GM06990 (cell line): ENCODE measurements around the gene EGF.
"Not testable (repeated sequence)": the region's sequence is repeated elsewhere in the genome, so short reads cannot be mapped to it uniquely, and the experiment has no call there.

Experiments
- DNase-seq: peaks from one replicate; pipeline ENCODE4 v3.0.0-alpha.2; 2011; ENCODE audit not compliant: insufficient read length; ENCODE audit errors: extremely low read depth
- H3K27me3 ChIP-seq: replicated peaks from 2 replicates; pipeline ENCODE4 v1.6.0; 2011; ENCODE audit warnings: low read length; ENCODE audit not compliant: control insufficient read depth, insufficient read depth
- H3K36me3 ChIP-seq: 2 replicates; pipeline ENCODE4 v1.5.1; 2011; ENCODE audit warnings: low read length; ENCODE audit not compliant: control insufficient read depth, insufficient read depth
- H3K4me3 ChIP-seq: replicated peaks from 2 replicates; pipeline ENCODE4 v1.5.1; 2011; ENCODE audit warnings: low read depth, mild to moderate bottlenecking, control low read depth, low read length
- CTCF ChIP-seq: IDR thresholded peaks from 2 replicates; pipeline ENCODE4 v1.5.1; 2011; ENCODE audit warnings: low read length, control low read depth, mild to moderate bottlenecking, inconsistent platforms; ENCODE audit not compliant: insufficient read depth, poor library complexity, severe bottlenecking

EGF gene

GRCh38 chr4:110032603-110033002, 119.9 kb downstream of the EGF start:
- no peaks in the 10 kb centered on the region for H3K27me3 ChIP-seq
- no peak for TF ChIP-seq CTCF
- DNase-seq: no peak
- no peak overlapping the region for H3K4me3 ChIP-seq
- no peaks in the 10 kb centered on the region for H3K36me3 ChIP-seq

GRCh38 chr4:110033355-110034025, 120.8 kb downstream of the EGF start:
- no peak for DNase-seq
- Histone ChIP-seq H3K4me3 (no peak overlapping the region), H3K36me3 (no peaks in the 10 kb centered on the region), H3K27me3 (no peaks in the 10 kb centered on the region)
- TF ChIP-seq CTCF: no peak

GRCh38 chr4:110034026-110034393, 121.3 kb downstream of the EGF start:
- TF ChIP-seq CTCF: no peak
- Histone ChIP-seq H3K4me3 (no peak overlapping the region), H3K36me3 (no peaks in the 10 kb centered on the region), H3K27me3 (no peaks in the 10 kb centered on the region)
- peak; percentile 36 for DNase-seq

- H3K36me3 ChIP-seq, H3K4me3 ChIP-seq, DNase-seq, H3K27me3 ChIP-seq: not testable (repeated sequence)
These were observed 126.5 kb downstream of the EGF start for GRCh38 chr4:110039164-110039563.

GRCh38 chr4:110041735-110042134, 129.1 kb downstream of the EGF start:
- Histone ChIP-seq H3K36me3 (no peaks in the 10 kb centered on the region), H3K4me3 (no peak overlapping the region), H3K27me3 (no peaks in the 10 kb centered on the region)
- TF ChIP-seq CTCF: no peak
- no peak for DNase-seq

GRCh38 chr4:110042545-110043517, 130.1 kb downstream of the EGF start:
- no peak for DNase-seq
- no peak for TF ChIP-seq CTCF
- H3K36me3 ChIP-seq: no peaks in the 10 kb centered on the region
- no peak overlapping the region for H3K4me3 ChIP-seq
- H3K27me3 ChIP-seq: no peaks in the 10 kb centered on the region
